ENCODE results near the gene ITGA5.

DNA sequence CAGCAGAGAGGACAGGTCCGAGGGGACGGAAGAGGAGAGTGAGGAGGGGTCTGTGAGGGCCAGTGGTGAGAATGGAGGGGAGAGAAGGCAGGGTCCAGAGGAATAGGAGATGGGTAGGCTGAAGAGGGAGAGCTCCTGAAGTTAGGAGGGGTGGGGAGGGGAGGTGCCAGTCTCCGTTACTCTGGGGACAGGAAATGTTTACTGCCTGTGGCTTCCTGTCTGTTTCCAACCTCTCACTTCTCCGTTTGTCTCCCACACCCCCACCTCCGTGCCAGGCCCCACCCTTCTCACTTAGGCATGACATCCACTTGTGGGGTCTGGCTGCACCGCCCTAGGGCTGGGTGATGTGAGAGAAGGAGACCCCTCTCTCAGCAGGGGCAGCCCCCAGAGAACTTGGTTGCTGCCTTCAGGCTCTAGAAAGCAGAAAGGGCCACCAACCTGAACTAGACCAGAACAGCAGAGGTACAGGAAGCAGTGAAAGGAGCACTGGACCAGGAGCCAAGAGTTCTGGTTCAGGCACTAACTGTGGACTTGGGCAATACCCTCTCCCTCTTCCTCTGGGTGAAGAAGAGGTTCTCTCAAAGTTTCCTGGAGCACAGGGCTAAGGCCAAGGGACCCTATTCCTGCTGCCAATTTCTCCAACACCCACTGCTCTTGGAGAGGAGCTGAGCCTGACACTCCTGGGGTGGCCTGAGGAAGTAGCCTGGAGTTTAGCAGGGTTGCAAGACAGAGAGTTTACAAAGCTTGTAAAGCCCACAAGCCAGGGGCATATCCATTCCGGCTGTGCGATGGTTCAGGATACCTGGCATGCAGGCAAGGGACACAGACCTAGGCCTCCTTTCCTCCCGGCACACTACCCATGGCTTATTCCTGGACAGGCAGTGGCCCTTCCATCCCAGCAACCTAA, 5.5 kb downstream of the ITGA5 start:
- TF ChIP-seq POLR2AphosphoS5 (IDR thresholded peaks at IDR 0.05): no peak
- TF ChIP-seq, protein P1, sequence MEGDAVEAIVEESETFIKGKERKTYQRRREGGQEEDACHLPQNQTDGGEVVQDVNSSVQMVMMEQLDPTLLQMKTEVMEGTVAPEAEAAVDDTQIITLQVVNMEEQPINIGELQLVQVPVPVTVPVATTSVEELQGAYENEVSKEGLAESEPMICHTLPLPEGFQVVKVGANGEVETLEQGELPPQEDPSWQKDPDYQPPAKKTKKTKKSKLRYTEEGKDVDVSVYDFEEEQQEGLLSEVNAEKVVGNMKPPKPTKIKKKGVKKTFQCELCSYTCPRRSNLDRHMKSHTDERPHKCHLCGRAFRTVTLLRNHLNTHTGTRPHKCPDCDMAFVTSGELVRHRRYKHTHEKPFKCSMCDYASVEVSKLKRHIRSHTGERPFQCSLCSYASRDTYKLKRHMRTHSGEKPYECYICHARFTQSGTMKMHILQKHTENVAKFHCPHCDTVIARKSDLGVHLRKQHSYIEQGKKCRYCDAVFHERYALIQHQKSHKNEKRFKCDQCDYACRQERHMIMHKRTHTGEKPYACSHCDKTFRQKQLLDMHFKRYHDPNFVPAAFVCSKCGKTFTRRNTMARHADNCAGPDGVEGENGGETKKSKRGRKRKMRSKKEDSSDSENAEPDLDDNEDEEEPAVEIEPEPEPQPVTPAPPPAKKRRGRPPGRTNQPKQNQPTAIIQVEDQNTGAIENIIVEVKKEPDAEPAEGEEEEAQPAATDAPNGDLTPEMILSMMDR (IDR thresholded peaks at IDR 0.05): no peak
- no peak for TF ChIP-seq POLR2A (IDR thresholded peaks at IDR 0.05)

Measured in transverse colon (tissue), 4 donors.